ENCODE measurements around the gene TJP3.
"Not testable (repeated sequence)": the region's sequence is repeated elsewhere in the genome, so short reads cannot be mapped to it uniquely, and the experiment has no call there.

The TJP3 gene

GRCh38 chr19:3762130-3762473 lies 53.9 kb downstream of the TJP3 start:
- Histone ChIP-seq H3K79me2 (ENCODE audit: low read length) (peaks cover 38% of the 10 kb centered on the region), H3K4me3 (ENCODE audit: low read length) (peak overlapping the region; percentile 86), H3K27ac (ENCODE audit: low read length) (peak overlapping the region; percentile 90; the same call in 1 of the 2 replicates), H3K4me2 (ENCODE audit: low read depth, low read length) (peak overlapping the region; percentile 88), H3K27me3 (replicated peaks; ENCODE audit: insufficient read depth, low read length) (no peaks in the 10 kb centered on the region), H3K9me2 (replicated peaks; ENCODE audit: insufficient read depth, low read length) (no peaks in the 10 kb centered on the region), H3F3A (ENCODE audit: insufficient read depth, low read length) (peaks cover 9% of the 10 kb centered on the region), H3K9ac (ENCODE audit: low read length) (no peak overlapping the region; the same call in 1 of the 2 replicates), H4K20me1 (ENCODE audit: insufficient read depth, low read length) (no peaks in the 10 kb centered on the region), H3K9me3 (replicated peaks; ENCODE audit: insufficient read depth, low read length) (no peaks in the 10 kb centered on the region), H3K36me3 (replicated peaks; ENCODE audit: insufficient read depth, low read length) (no peaks in the 10 kb centered on the region), H3K4me1 (ENCODE audit: low read length) (peaks cover 7% of the 10 kb centered on the region), H2AFZ (ENCODE audit: low read length) (peak overlapping the region; percentile 93)
- no peak for TF ChIP-seq EZH2phosphoT487 (IDR thresholded peaks at IDR 0.05; ENCODE audit: low read length)
- TF ChIP-seq EZH2 (optimal IDR thresholded peaks at IDR 0.05; ENCODE audit: low read depth, low read length) = no peak
- no peak for TF ChIP-seq CTCF (IDR thresholded peaks at IDR 0.05; ENCODE audit: low read length)
- no peak for DNase-seq

GRCh38 chr19:3762501-3763459 lies 54.6 kb downstream of the TJP3 start, which contains the start of gene MRPL54:
MRPL54 (plus strand) TSS chr19:3762682; CDS start chr19:3762701, 19 bp downstream.
- H3K27me3 ChIP-seq (replicated peaks; ENCODE audit: insufficient read depth, low read length) = no peaks in the 10 kb centered on the region
- H3K79me2 ChIP-seq (ENCODE audit: low read length) = peaks cover 38% of the 10 kb centered on the region
- TF ChIP-seq CTCF (IDR thresholded peaks at IDR 0.05; ENCODE audit: low read length) = no peak
- peak within 1 kb of the TSS; percentile 86 for H3K4me3 ChIP-seq (ENCODE audit: low read length)
- no peaks in the 10 kb centered on the region for H3K9me2 ChIP-seq (replicated peaks; ENCODE audit: insufficient read depth, low read length)
- peaks cover 7% of the 10 kb centered on the region for H3K4me1 ChIP-seq (ENCODE audit: low read length)
- peak within 1 kb of the TSS; percentile 88 for H3K4me2 ChIP-seq (ENCODE audit: low read depth, low read length)
- H3K36me3 ChIP-seq (replicated peaks; ENCODE audit: insufficient read depth, low read length) = no peaks in the 10 kb centered on the region
- DNase-seq = peak; percentile 100
- H3K9me3 ChIP-seq (replicated peaks; ENCODE audit: insufficient read depth, low read length) = no peaks in the 10 kb centered on the region
- peaks cover 9% of the 10 kb centered on the region for H3F3A ChIP-seq (ENCODE audit: insufficient read depth, low read length)
- H3K9ac ChIP-seq (ENCODE audit: low read length) = peak within 1 kb of the TSS; percentile 95
- peak within 1 kb of the TSS; percentile 93 for H2AFZ ChIP-seq (ENCODE audit: low read length)
- H4K20me1 ChIP-seq (ENCODE audit: insufficient read depth, low read length) = no peaks in the 10 kb centered on the region
- H3K27ac ChIP-seq (ENCODE audit: low read length) = peak within 1 kb of the TSS; percentile 90

GRCh38 chr19:3765121-3765520 lies 56.9 kb downstream of the TJP3 start:
- no peak overlapping the region for H3K4me2 ChIP-seq (ENCODE audit: low read depth, low read length)
- H2AFZ ChIP-seq (ENCODE audit: low read length) = no peak overlapping the region
- H4K20me1 ChIP-seq (ENCODE audit: insufficient read depth, low read length) = no peaks in the 10 kb centered on the region
- no peak overlapping the region for H3K27ac ChIP-seq (ENCODE audit: low read length)
- no peaks in the 10 kb centered on the region for H3K9me3 ChIP-seq (replicated peaks; ENCODE audit: insufficient read depth, low read length)
- peaks cover 9% of the 10 kb centered on the region for H3F3A ChIP-seq (ENCODE audit: insufficient read depth, low read length)
- H3K79me2 ChIP-seq (ENCODE audit: low read length) = peaks cover 26% of the 10 kb centered on the region
- peaks cover 7% of the 10 kb centered on the region for H3K4me1 ChIP-seq (ENCODE audit: low read length)
- no peak for TF ChIP-seq CTCF (IDR thresholded peaks at IDR 0.05; ENCODE audit: low read length)
- TF ChIP-seq EZH2 (optimal IDR thresholded peaks at IDR 0.05; ENCODE audit: low read depth, low read length) = no peak
- no peak for TF ChIP-seq EZH2phosphoT487 (IDR thresholded peaks at IDR 0.05; ENCODE audit: low read length)
- no peak for DNase-seq
- H3K36me3 ChIP-seq (replicated peaks; ENCODE audit: insufficient read depth, low read length) = no peaks in the 10 kb centered on the region
- H3K4me3 ChIP-seq (ENCODE audit: low read length) = no peak overlapping the region
- H3K27me3 ChIP-seq (replicated peaks; ENCODE audit: insufficient read depth, low read length) = no peaks in the 10 kb centered on the region
- H3K9ac ChIP-seq (ENCODE audit: low read length) = no peak overlapping the region
- H3K9me2 ChIP-seq (replicated peaks; ENCODE audit: insufficient read depth, low read length) = no peaks in the 10 kb centered on the region

GRCh38 chr19:3765757-3766156 lies 57.6 kb downstream of the TJP3 start:
- not testable (repeated sequence) for H3K4me2 ChIP-seq (ENCODE audit: low read depth, low read length); H3K4me3 ChIP-seq (ENCODE audit: low read length); DNase-seq; H3K36me3 ChIP-seq (replicated peaks; ENCODE audit: insufficient read depth, low read length); H3K27me3 ChIP-seq (replicated peaks; ENCODE audit: insufficient read depth, low read length); H2AFZ ChIP-seq (ENCODE audit: low read length); H3K9ac ChIP-seq (ENCODE audit: low read length); H3K27ac ChIP-seq (ENCODE audit: low read length); H3F3A ChIP-seq (ENCODE audit: insufficient read depth, low read length); H4K20me1 ChIP-seq (ENCODE audit: insufficient read depth, low read length); H3K4me1 ChIP-seq (ENCODE audit: low read length); H3K9me3 ChIP-seq (replicated peaks; ENCODE audit: insufficient read depth, low read length); H3K9me2 ChIP-seq (replicated peaks; ENCODE audit: insufficient read depth, low read length)
- H3K79me2 ChIP-seq (ENCODE audit: low read length) = peaks cover 20% of the 10 kb centered on the region
